ENCODE data around the gene RABEPK. TPM values are rescaled to one million over a fixed set of nuclear protein-coding genes. Genes with fewer than 3 reads are reported as not detected.
A peak's percentile ranks its signal among the peaks of the same experiment; 100 is the strongest.
"Not testable (repeated sequence)": the region's sequence is repeated elsewhere in the genome, so short reads cannot be mapped to it uniquely, and the experiment has no call there.

The RABEPK gene
- total RNA-seq, 4 donors from 2014 or later = 8.7 to 15.0 (median 13.4) TPM

DNA sequence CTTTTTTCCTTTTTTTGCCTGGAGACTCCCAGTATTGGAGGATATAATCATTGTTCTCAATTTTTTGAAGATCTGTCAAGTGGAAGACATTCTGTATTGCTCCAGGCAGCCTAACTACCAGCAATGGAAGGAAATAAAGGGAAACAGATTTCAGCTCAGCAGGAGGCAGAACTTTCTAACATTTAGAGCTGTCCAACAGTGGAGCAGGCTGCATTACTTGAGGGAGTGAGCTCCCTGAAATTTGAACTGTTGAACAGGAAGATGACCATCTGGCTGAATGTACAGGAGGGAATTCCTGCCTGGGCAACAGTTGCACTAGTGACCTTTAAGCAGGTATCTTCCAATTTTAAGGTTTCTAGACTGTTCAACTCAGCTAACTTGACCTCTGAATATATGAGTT is 60.2 kb downstream of the RABEPK start:
- TF ChIP-seq, protein P1, sequence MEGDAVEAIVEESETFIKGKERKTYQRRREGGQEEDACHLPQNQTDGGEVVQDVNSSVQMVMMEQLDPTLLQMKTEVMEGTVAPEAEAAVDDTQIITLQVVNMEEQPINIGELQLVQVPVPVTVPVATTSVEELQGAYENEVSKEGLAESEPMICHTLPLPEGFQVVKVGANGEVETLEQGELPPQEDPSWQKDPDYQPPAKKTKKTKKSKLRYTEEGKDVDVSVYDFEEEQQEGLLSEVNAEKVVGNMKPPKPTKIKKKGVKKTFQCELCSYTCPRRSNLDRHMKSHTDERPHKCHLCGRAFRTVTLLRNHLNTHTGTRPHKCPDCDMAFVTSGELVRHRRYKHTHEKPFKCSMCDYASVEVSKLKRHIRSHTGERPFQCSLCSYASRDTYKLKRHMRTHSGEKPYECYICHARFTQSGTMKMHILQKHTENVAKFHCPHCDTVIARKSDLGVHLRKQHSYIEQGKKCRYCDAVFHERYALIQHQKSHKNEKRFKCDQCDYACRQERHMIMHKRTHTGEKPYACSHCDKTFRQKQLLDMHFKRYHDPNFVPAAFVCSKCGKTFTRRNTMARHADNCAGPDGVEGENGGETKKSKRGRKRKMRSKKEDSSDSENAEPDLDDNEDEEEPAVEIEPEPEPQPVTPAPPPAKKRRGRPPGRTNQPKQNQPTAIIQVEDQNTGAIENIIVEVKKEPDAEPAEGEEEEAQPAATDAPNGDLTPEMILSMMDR (IDR thresholded peaks at IDR 0.05 in 4 of 5, conservative IDR thresholded peaks at IDR 0.05 in 1 of 5) = no peak
- TF ChIP-seq POLR2A (IDR thresholded peaks at IDR 0.05) = no peak
- DNase-seq (no peak), ATAC-seq (no peak)
- H3K27ac ChIP-seq = peak overlapping the region; percentile 84 to 97 (median 94)
- peaks cover 27% of the 10 kb centered on the region in 2 donors for H3K4me1 ChIP-seq
- no peak overlapping the region for H3K4me3 ChIP-seq
- H3K9me3 ChIP-seq = no peaks in the 10 kb centered on the region
- H3K27me3 ChIP-seq = no peaks in the 10 kb centered on the region
- intact Hi-C loops (cut with DNase I; ENCODE audit: low total_unique reads) = loop anchor here (5.0 kb wide), 1 partner anchor 318 kb away; the partner anchor contains the start of gene GOLGA1
- H3K36me3 ChIP-seq = no peaks in the 10 kb centered on the region
- in situ Hi-C loops (cut with MboI; ENCODE audit: low sequenced_read_pairs in 4 of 4) = no loop called here

DNA sequence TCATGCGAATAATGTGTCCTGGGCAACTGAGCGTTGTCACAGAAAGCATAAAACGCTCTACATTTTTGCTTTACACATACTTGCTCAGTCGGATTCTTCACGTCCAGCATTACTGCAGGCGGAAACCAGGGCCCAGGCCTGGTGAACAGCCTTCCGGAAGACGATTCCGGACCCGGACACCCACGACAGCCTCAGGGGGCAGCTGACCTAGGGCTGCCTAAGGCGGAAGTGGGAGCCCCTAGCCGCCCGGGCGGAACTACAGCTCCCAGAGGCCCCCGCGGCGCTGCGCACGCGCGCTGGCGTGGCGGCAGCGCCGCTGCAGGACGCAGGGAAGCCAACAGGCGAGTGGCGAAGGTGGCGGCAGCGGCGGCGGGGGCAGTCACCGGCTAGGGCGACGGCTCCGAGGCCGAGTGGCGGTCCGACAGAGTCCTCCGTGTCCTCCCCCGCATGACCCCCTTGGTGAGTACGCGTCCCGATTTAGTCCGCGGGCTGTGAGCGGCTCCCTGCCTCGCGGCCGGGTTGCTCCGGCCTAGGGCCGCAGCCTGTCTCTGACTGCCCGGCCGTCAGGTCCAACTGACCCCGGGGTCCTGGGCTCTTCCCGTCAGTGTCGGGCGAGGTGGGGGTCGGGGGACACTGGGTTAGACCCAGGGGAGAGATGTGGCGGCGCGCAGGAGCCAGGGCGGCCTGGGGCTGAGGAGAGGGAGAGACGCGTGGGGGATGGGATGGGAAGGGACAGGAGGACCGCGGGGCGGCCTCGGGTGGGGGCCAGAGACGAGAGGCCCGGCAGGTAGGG is 61.4 kb downstream of the RABEPK start, which contains the start of gene GAPVD1:
Gene GAPVD1 (plus strand): TSS at position 326 of the 793 bp plus-strand sequence. CDS start 37,096 bp downstream, outside the sequence.
- TF ChIP-seq POLR2A (IDR thresholded peaks at IDR 0.05) = peak; percentile 78 to 89
- TF ChIP-seq, protein P1 (IDR thresholded peaks at IDR 0.05 in 4 of 5, conservative IDR thresholded peaks at IDR 0.05 in 1 of 5) = peak; percentile 40 to 60 (median 48)
- Histone ChIP-seq H3K36me3 (no peaks in the 10 kb centered on the region), H3K4me1 (peaks cover 27% of the 10 kb centered on the region in 2 donors), H3K9me3 (no peaks in the 10 kb centered on the region), H3K27me3 (no peaks in the 10 kb centered on the region), H3K4me3 (peak within 1 kb of the TSS; percentile 91 to 99 (median 98)), H3K27ac (peak within 1 kb of the TSS; percentile 84 to 97 (median 94))
- intact Hi-C loops (cut with DNase I; ENCODE audit: low total_unique reads) = loop anchor here (1.0 to 5.0 kb wide), 3 partner anchors 20 to 319 kb away; partner anchors contain the start of genes GOLGA1, HSPA5 and RABEPK
- in situ Hi-C loops (cut with MboI; ENCODE audit: low sequenced_read_pairs in 4 of 4) = no loop called here
- peak; percentile 96 to 97 for ATAC-seq
- peak; percentile 68 to 89 for DNase-seq

DNA sequence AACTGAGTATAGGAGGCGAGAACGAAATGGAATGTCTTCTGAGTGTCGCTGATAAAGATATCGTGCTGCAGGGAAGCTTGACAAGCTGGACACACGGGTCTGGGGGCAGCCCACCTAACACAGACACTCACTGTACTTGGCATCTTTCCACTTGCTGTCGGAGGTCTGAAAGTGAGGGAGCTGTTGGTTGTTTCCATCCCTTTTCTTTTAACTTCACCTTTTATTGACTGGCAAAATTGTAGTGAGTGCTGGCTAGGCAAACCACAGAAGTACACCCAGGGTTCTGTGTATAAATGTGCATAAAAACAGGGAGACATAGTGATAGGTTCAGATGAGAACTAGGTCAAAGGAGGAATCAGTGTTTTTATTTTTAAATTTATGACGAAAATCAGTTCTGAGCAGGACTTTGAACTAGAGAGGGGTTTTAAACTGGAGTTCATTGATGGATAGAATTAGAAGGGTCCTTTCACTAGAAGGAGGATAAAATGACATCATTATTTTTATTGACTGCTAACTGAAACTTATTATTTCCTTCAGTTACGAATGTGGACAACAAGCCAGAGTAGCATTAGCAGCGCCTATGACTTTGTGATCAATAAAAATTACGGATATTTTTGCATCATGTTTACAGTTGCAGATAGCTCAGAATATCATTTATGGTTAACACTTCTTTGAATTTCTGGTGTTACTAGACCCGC is 62.1 kb downstream of the RABEPK start:
- DNase-seq (no peak), ATAC-seq (no peak)
- intact Hi-C loops (cut with DNase I; ENCODE audit: low total_unique reads) (loop anchor here (5.0 kb wide), 1 partner anchor 320 kb away; the partner anchor contains the start of gene GOLGA1), in situ Hi-C loops (cut with MboI; ENCODE audit: low sequenced_read_pairs in 4 of 4) (no loop called here)
- Histone ChIP-seq H3K27ac (peak overlapping the region; percentile 84 to 97 (median 94)), H3K36me3 (no peaks in the 10 kb centered on the region), H3K4me1 (peaks cover 27% of the 10 kb centered on the region in 2 donors), H3K4me3 (peak overlapping the region; percentile 91 to 99 (median 98)), H3K27me3 (no peaks in the 10 kb centered on the region), H3K9me3 (no peaks in the 10 kb centered on the region)
- TF ChIP-seq, protein P1 (IDR thresholded peaks at IDR 0.05 in 4 of 5, conservative IDR thresholded peaks at IDR 0.05 in 1 of 5) = no peak
- TF ChIP-seq POLR2A (IDR thresholded peaks at IDR 0.05) = no peak

DNA sequence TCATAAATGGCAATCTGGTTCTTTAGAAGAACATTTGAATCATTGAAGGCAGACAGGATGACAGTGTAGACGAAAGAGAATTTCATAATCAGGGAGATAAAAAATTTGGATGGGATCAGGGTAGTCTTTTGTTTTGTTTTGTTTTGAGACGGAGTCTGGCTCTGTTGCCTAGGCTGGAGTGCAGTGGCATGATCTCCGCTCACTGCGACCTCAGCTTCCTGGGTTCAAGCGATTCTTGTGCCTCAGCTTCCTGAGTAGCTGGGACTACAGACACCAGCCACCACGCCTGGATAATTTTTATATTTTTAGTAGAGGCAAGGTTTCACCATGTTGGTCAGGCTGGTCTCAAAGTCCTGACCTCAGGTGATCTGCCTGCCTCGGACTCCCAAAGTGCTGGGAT is 63.7 kb downstream of the RABEPK start:
- H3K9me3 ChIP-seq; H3K36me3 ChIP-seq; ATAC-seq; DNase-seq; in situ Hi-C loops (cut with MboI; ENCODE audit: low sequenced_read_pairs in 4 of 4); H3K4me3 ChIP-seq; H3K27me3 ChIP-seq: not testable (repeated sequence)
- intact Hi-C loops (cut with DNase I; ENCODE audit: low total_unique reads) = loop anchor here (5.0 kb wide), 1 partner anchor 322 kb away; the partner anchor contains the start of gene GOLGA1
- Histone ChIP-seq H3K27ac (peak overlapping the region in 2 of 4 donors; percentile 47 to 93), H3K4me1 (peaks cover 27 to 32% of the 10 kb centered on the region in 2 donors)

All from gastrocnemius medialis (tissue), 4 donors.